ENCODE results near the gene HOMER1.
A peak's percentile ranks its signal among the peaks of the same experiment; 100 is the strongest.

Gene HOMER1, protein sequence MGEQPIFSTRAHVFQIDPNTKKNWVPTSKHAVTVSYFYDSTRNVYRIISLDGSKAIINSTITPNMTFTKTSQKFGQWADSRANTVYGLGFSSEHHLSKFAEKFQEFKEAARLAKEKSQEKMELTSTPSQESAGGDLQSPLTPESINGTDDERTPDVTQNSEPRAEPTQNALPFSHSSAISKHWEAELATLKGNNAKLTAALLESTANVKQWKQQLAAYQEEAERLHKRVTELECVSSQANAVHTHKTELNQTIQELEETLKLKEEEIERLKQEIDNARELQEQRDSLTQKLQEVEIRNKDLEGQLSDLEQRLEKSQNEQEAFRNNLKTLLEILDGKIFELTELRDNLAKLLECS

DNA sequence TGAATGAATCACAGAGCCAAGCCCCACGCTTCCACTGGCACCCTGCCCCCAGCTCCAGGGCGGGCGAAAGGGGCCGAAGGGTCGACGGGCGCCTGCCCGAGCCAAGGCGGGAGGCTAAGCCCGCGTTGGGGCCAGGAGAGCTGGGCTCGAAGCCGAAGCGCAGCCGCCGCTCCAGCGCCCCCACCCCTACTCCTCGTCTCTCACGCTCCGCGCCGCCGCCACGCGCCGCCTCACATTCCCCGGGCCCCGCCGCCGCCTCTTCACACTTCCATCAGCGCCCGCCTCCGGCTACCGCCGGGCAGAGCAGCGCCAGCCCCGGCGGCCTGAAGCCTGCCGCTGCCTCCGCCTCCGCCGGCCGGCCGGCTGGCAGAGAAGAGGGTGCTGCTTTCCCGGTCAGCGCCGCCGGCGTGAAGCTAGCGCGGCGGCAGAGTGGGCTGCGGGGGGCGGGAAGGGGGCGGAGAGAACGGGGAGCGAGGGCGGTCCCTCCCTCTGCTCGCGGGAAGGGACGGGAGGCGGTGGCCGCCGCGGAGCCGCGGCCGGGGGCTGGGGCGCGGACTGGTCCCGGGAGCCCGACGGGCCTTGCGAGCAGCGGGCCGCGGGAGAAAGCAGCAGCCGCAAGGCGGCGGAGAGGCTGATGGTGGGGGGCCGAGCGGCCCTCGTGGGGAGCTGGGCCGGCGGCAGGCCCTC lies at the start of gene HOMER1:
Gene HOMER1, minus strand, starts transcription at position 431 of the 687 bp plus-strand sequence. CDS start 1,360 bp downstream, outside the sequence.
- DNase-seq, result peak; percentile 66 to 72

DNA sequence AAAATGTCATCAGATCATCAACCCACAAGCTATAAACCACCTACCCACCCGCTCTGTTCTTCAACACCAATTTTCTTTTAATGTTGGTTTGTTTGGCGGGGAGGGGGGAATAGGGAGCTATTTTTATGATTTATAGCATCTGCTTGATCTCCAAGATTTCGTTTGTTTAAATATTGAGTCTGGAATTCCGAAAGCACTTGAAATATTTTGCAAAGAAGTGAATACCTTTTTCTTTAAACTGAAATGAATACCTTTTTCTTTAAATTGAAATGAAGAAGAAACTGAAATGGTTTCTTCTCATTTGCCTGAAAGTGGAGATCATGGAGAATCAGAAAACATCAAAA lies 49.3 kb upstream of the HOMER1 start:
- DNase-seq, result no peak

- DNase-seq, result no peak
These were observed 48.7 kb upstream of the HOMER1 start for GRCh38 chr5:79562351-79563246.

GRCh38 chr5:79561525-79561893 lies 47.6 kb upstream of the HOMER1 start:
- DNase-seq, result no peak

GRCh38 chr5:79560771-79561524 lies 47.0 kb upstream of the HOMER1 start:
- no peak for DNase-seq

DNA sequence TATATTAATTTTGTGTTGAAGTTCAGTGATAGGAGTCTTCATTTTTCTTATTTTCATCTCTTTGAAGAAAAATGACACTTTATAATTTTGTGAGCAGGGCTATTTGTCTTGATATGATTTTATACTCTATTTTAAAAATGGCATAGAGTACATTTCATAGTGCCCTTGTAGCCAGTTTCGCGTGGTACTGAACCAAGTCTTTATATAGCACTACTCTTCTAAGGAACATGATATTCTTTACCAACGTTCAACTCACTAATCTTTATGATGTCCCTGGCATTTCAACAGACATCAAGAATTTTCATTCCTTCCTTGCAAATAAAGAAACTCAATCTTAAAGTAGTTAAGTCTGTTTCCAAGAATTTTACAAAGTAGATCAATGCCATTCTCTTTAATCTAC lies 41.5 kb upstream of the HOMER1 start:
- DNase-seq, result no peak

DNA sequence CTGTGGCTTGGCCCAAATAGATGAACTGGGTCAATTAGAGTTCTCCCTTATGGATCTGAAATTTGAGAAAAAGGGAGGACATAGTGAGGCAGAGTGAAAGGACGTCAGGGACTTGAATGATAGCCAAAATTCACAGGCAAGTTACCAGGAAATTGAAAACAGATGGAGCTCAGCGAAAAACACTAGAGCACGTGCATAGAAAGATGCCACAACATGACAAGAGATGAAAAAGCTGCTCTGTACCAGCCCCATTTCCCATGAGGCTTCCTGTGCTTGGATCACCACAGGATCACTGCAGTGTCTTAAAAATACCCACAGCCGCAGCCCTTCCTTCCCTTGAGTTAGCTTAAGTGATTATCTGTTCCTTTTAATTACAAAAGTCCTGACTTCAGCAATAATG lies 39.0 kb upstream of the HOMER1 start:
- DNase-seq, result peak in 1 of 2 experiments; percentile 57

GRCh38 chr5:79547982-79548381 lies 34.0 kb upstream of the HOMER1 start:
- no peak for DNase-seq

DNA sequence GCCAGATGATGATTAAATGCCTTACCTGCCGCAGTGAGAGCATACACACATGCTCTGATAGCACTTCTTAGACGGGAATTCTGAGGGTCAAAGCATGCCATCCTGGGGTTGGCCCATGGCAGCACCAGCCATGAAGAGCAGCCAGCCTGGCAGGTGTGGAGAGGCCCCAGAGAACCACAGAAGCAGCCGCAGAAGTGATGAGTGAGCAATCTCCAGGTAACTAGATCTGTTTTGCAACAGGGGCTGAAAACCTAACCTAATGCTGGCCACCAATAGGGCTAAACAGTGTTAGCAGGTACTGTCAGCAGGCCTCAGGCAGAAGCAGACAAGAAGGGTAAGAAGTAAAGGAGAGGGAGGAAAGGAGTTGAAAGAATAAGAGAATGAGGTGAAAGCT lies 33.5 kb upstream of the HOMER1 start:
- no peak for DNase-seq

DNA sequence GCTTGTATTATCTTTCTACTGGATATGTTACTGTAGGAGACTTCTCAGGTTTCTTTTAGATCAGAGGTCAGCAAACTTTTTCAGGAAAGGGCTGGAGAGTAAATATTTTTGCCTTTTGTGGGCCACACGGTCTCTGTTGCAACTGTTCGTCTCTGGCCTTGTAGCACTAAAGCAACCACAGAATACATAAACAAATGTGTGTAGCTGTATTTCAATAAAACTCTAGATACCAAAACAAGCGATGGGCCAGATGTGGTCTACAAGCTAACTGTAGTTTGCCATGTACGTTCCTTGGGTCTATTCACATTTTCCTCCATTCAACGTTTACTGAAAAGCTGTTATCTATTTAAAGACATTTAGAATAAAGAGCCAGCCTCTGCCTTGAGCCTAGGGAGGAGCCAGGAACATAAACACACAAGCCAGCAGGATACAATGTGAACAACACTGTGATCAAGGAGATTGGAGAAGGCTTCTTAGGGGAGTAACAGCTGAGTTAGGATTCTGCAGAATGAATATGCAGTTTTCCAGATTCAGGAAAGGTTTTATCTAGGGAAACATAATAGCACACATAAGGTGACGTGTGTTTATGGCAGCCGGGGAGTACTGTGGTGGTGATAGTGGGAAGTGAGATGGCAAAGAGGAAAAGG lies 33.0 kb upstream of the HOMER1 start:
- no peak for DNase-seq

- no peak for DNase-seq
These were observed 30.2 kb upstream of the HOMER1 start for GRCh38 chr5:79544131-79544530.

- DNase-seq, result no peak
These were observed 27.0 kb upstream of the HOMER1 start for GRCh38 chr5:79540939-79541338.

- DNase-seq, result no peak
These were observed 22.4 kb upstream of the HOMER1 start for GRCh38 chr5:79536193-79536906.

DNA sequence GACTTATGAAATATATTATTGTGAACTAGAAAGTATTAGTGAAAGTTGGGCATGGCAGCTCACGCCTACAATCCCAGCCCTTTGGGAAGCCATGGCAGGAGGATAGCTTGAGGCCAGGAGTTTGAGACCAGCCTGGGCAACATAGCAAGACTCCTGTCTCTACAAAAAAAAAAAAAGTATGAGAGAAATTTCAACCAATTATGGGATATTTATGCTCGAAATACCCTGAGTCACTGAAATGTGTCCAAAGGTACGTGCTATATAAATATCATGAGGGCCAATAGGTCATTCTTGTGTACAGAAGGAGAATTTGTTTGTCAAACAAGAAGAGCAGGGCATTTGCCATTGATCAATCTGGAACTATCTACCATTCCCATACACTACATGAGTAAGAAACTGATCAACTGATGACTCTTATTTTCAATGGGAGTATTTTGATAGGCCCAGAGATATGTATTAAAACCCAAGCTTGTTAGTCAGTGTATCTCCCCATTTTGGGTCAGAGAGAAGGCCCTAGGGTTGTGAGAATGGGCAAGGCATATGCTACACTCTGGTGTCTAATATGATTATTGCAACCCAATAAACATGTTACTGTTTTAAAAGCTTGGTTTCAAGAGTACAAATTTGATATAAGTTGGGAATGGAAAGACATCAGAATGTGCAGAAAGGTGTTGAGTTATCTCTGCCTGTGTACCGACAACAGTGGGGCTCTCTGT lies 21.7 kb upstream of the HOMER1 start:
- DNase-seq, result no peak

DNA sequence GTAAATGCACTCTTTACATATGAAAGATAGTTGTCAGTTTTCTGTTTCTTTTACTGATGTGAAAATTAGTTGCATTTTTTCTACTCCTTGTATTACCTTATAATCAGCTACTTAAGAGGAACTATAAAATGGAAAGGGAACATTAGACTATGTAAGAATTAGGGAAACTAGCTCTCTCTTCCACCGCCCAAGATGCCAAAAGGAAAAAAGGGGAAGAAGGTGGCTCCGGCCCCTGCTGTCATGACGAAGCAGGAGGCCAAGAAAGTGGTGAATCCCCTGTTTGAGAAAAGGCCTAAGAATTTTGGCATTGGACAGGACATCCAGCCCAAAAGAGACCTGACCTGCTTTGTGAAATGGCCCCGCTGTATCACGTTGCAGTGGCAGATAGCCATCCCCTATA lies 15.2 kb upstream of the HOMER1 start:
- DNase-seq, result no peak

GRCh38 chr5:79527431-79527830 lies 13.5 kb upstream of the HOMER1 start:
- no peak for DNase-seq

DNA sequence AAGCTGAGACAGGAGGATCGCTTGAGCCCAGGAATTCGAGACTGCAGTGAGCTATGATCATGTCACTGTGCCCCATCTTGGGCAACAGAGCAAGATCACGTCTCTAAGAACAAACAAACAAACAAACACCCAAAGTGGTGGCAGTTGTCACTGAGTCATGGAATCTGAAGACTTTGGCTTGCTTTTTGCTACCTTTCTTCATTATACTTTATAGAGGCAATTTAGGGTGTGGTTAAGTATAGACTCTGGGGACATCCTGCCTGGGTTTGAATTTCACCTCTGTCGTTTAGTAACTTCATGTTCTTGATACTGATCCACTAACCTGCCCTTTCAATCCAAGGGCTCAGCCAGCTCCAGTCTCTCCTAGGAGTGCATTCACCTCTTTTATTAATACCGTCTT lies 13.0 kb upstream of the HOMER1 start:
- DNase-seq, result no peak

- DNase-seq, result no peak
These were observed 12.6 kb upstream of the HOMER1 start for GRCh38 chr5:79526493-79526892.

- no peak for DNase-seq
These were observed 7.2 kb upstream of the HOMER1 start for GRCh38 chr5:79521156-79521555.

- no peak for DNase-seq
These were observed 4.8 kb upstream of the HOMER1 start for GRCh38 chr5:79518718-79519117.

- no peak for DNase-seq
These were observed 3.7 kb upstream of the HOMER1 start for GRCh38 chr5:79517601-79518000.

Data from NCI-H446 (cell line).